GM23338 (cell line): ENCODE data around the gene RCCD1.

Source experiments
- EZH2 ChIP-seq: fragments of 200-600 bp; sonication (generic); IDR thresholded peaks from one replicate; pipeline ENCODE4 v1.8.0; 2017; ENCODE audit warnings: antibody characterized with exemption, mild to moderate bottlenecking, low read depth; ENCODE audit not compliant: unreplicated experiment
- EZH2phosphoT487 ChIP-seq: fragments of 200-600 bp; sonication (generic); IDR thresholded peaks from one replicate; pipeline ENCODE4 v1.8.1; 2018; ENCODE audit warnings: antibody characterized with exemption; ENCODE audit not compliant: unreplicated experiment
- TF ChIP-seq, protein P1 (sequence below), 2 experiments: fragments of 200-600 bp in 1 of 2; sonication (generic) in 1 of 2; conservative IDR thresholded peaks; 2 replicates each; pipeline versions ENCODE4 v1.5.1 to v1.6.1; 2016 to 2017; ENCODE audit warnings: antibody characterized with exemption in 2 of 2, low read depth in 2 of 2, mild to moderate bottlenecking in 2 of 2, moderate library complexity in 1 of 2

DNA sequence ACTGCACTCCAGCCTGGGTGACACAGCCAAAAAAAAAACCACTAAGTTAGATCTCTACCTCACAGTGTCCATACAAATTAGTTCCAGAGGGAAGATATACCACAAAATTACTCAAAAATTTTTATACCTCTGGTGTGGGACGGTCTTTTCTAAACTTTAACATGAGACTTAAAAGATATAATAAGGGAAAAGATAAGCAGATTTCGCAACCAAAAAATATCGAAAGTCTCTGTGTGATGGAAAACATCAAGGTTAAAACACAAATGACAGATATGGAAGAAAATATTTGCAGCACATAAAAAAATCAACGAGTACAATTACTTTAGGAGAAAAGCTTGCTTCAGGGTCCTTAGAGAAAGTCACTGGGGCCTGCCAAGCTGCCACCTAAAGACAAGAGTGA is 32.8 kb upstream of the RCCD1 start:
- TF ChIP-seq, protein P1, sequence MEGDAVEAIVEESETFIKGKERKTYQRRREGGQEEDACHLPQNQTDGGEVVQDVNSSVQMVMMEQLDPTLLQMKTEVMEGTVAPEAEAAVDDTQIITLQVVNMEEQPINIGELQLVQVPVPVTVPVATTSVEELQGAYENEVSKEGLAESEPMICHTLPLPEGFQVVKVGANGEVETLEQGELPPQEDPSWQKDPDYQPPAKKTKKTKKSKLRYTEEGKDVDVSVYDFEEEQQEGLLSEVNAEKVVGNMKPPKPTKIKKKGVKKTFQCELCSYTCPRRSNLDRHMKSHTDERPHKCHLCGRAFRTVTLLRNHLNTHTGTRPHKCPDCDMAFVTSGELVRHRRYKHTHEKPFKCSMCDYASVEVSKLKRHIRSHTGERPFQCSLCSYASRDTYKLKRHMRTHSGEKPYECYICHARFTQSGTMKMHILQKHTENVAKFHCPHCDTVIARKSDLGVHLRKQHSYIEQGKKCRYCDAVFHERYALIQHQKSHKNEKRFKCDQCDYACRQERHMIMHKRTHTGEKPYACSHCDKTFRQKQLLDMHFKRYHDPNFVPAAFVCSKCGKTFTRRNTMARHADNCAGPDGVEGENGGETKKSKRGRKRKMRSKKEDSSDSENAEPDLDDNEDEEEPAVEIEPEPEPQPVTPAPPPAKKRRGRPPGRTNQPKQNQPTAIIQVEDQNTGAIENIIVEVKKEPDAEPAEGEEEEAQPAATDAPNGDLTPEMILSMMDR (conservative IDR thresholded peaks at IDR 0.05; ENCODE audit: low read depth in 2 of 2): no peak
- TF ChIP-seq EZH2phosphoT487: no peak
- no peak for TF ChIP-seq EZH2
